Bronchial epithelial cell (primary cell): ENCODE results near the gene NUDT3. TPM values are rescaled to one million over a fixed set of nuclear protein-coding genes. Genes with fewer than 3 reads are reported as not detected.
"Not testable (repeated sequence)": the region's sequence is repeated elsewhere in the genome, so short reads cannot be mapped to it uniquely, and the experiment has no call there.

Experiments used
- DNase-seq: peaks from one replicate; pipeline ENCODE4 v3.0.0-alpha.2; 2010; ENCODE audit warnings: low read depth
- FAIRE-seq: peaks from 2 replicates; lab custom pipeline; 2011; peaks lifted over from hg19 to GRCh38; lab: Jason Lieb, UNC
- H3K27me3 ChIP-seq: 2 replicates; pipeline ENCODE4 v1.5.1; 2011; ENCODE audit warnings: low read length; ENCODE audit not compliant: control insufficient read depth, insufficient read depth
- H3K36me3 ChIP-seq: 2 replicates; pipeline ENCODE4 v1.5.1; 2011; ENCODE audit warnings: low read length; ENCODE audit not compliant: control insufficient read depth, insufficient read depth
- H3K4me3 ChIP-seq: 2 replicates; pipeline ENCODE4 v1.5.1; 2011; ENCODE audit warnings: mild to moderate bottlenecking, low read depth, low read length, control low read depth
- CTCF ChIP-seq: IDR thresholded peaks from 2 replicates; pipeline ENCODE4 v1.5.1; 2011; ENCODE audit warnings: mild to moderate bottlenecking, moderate library complexity, low read length, control low read depth, inconsistent platforms; ENCODE audit not compliant: insufficient read depth, severe bottlenecking
- total RNA-seq: library from RNA; depleted of rRNA; stranded (reverse); fragments of >200 nt; gene quantifications from 2 replicates; pipeline ENCODE4 v1.2.1, GENCODE V29; 2014

NUDT3 gene
- total RNA-seq, 1 donor from 2014 or later = 15.8 TPM

GRCh38 chr6:34331371-34332050, 61.0 kb downstream of the NUDT3 start:
- FAIRE-seq = no peak
- no peak for DNase-seq
- Histone ChIP-seq H3K4me3 (no peak overlapping the region), H3K36me3 (no peaks in the 10 kb centered on the region), H3K27me3 (no peaks in the 10 kb centered on the region)
- no peak for TF ChIP-seq CTCF

GRCh38 chr6:34329814-34330213, 62.7 kb downstream of the NUDT3 start:
- H3K27me3 ChIP-seq = not testable (repeated sequence)

GRCh38 chr6:34328969-34329368, 63.5 kb downstream of the NUDT3 start:
- no peak for TF ChIP-seq CTCF
- no peaks in the 10 kb centered on the region for H3K36me3 ChIP-seq
- H3K27me3 ChIP-seq = no peaks in the 10 kb centered on the region
- DNase-seq = no peak
- no peak overlapping the region for H3K4me3 ChIP-seq
- no peak for FAIRE-seq

More at GRCh38 chr6:34329814-34330213, 62.7 kb downstream of the NUDT3 start:
- not testable (repeated sequence) for FAIRE-seq, DNase-seq, H3K36me3 ChIP-seq, H3K4me3 ChIP-seq

- FAIRE-seq, H3K36me3 ChIP-seq, H3K4me3 ChIP-seq, H3K27me3 ChIP-seq, DNase-seq: not testable (repeated sequence)
Measured at GRCh38 chr6:34327313-34328205, 64.9 kb downstream of the NUDT3 start.

GRCh38 chr6:34325633-34326032, 66.8 kb downstream of the NUDT3 start:
- no peak overlapping the region for H3K4me3 ChIP-seq
- no peaks in the 10 kb centered on the region for H3K27me3 ChIP-seq
- no peak for FAIRE-seq
- DNase-seq = no peak
- H3K36me3 ChIP-seq = no peaks in the 10 kb centered on the region
- TF ChIP-seq CTCF = no peak

GRCh38 chr6:34324738-34325444, 67.6 kb downstream of the NUDT3 start:
- no peak for TF ChIP-seq CTCF
- Histone ChIP-seq H3K36me3 (no peaks in the 10 kb centered on the region), H3K27me3 (no peaks in the 10 kb centered on the region), H3K4me3 (no peak overlapping the region)
- no peak for FAIRE-seq
- peak; percentile 41 for DNase-seq

GRCh38 chr6:34324221-34324620, 68.2 kb downstream of the NUDT3 start:
- FAIRE-seq, DNase-seq, H3K36me3 ChIP-seq, H3K27me3 ChIP-seq, H3K4me3 ChIP-seq: not testable (repeated sequence)
